NCI-H2171 (cell line): Measurements from ENCODE around the gene ZNF692.
A peak's percentile ranks its signal among the peaks of the same experiment; 100 is the strongest.
"Not testable (repeated sequence)": the region's sequence is repeated elsewhere in the genome, so short reads cannot be mapped to it uniquely, and the experiment has no call there.

Experiments
- DNase-seq: peaks from one replicate; lab custom pipeline; 2025; lab: John Stamatoyannopoulos, UW

ZNF692 gene

GRCh38 chr1:248848602-248849001 lies 10.3 kb downstream of the ZNF692 start:
- DNase-seq, result no peak

GRCh38 chr1:248847956-248848561 lies 10.8 kb downstream of the ZNF692 start:
- DNase-seq, result no peak

DNA sequence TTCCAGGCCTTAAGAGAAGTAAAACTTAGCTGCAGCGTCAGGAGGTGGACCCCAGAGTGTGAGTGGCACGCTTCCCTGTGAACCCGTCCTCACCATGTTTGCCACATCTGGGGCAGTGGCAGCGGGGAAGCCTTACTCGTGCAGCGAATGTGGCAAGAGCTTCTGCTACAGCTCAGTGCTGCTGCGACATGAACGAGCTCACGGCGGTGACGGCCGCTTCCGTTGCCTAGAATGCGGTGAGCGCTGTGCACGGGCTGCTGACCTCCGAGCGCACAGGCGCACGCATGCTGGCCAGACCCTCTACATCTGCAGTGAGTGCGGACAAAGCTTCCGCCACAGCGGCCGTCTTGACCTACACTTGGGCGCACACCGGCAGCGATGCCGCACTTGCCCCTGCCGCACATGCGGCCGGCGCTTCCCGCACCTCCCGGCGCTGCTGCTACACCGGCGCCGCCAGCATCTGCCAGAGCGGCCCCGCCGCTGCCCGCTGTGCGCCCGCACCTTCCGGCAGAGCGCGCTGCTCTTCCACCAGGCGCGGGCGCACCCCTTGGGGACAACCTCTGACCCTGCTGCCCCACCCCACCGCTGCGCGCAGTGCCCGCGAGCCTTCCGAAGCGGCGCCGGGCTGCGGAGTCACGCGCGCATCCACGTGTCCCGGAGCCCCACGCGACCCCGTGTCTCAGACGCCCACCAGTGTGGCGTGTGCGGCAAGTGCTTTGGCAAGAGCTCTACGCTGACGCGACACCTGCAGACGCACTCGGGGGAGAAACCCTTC lies 11.5 kb downstream of the ZNF692 start:
- DNase-seq, result no peak

DNA sequence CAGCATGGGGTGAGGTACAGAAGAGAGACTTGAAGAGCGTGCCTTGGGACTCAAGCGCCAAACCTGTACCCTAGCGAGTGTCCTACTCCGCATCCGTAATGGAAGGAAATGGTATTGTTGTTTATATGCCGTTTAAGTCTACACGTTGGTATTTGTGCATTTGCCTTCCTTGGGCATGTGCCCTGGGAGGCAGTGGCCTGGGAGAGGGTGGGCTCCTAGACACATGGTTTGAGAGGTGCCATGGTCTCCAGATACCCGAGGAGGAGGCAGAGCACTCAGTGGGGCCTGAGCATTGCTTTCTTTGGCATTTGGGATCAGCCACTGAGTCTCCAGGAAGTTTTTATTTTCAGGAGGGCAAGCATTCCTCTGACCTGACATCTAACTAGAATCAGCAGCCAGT lies 14.4 kb downstream of the ZNF692 start:
- DNase-seq, result no peak

DNA sequence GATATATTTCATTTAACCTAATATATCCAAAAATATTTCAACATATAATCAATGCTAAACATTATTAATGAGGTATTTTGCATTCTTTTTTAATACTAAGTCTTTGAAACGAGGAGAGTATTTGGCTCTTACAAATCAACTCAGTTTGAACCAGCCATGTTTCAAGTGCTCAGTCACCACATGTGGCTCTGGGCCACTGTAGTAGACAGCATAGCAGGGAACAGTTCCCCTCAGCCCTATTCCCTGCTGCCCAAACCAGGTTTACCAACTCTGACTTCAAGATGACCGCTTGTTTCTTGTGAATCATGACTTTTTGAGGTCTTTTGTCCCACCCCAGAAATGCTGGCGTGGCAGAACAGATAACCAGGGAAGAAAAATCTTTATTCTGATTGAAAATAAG lies 15.2 kb downstream of the ZNF692 start:
- DNase-seq, result no peak

DNA sequence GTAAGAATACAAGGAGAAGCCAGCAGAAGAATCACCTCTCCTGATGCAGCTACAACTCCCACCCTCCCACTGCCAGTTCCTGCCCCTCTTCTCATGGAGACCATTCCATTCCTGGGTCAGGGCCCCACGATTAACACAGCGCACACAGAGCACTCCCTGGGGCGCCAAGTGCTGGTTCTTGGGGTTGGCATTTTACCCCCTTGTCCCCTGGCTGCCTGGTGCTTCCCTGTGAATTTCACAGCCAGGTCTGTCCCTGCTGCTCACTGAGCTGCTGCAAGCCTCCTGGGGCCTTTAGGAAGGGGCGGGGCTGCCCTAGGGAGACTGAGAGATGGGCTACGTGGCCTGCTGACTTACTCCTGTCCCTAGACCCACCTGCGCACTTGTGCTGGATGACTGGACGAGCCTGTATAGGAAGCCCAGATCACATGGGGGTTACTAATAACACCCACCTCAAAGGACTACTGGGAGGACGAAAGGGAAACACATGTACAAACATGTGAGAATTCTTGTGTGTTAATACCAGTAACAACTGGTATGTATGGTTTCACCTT lies 16.0 kb downstream of the ZNF692 start:
- DNase-seq, result no peak

DNA sequence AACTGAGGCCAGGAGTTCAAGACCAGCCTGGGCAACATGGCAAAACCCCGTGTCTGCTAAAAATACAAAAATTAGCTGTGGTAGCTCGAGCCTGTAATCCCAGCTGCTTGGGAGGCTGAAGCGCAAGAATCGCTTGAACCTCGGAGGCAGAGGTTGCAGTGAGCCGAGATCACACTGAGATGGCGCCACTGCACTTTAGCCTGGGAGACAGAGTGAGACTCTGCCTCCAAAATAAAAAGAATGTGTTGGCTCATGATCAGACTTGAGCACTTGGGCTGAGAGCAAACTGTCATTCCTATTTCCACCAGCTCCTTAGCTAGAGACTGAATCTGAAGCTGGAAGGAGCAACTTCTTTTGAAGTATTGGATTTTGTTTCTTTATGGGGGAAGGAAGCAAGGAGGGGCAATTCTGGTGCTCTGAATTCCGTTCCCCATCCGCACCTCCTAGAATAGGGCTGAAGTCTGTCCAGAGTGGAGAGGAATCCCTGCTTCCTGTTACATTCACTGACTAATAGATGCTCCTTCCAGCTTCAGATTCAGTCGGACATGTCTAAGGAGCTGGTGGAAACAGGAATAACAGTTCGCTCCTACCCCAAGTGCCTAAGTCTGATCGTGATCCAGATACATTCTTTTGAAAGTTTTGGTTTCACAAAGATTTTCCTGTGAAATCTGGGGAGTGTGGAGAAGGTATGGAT lies 17.0 kb downstream of the ZNF692 start:
- DNase-seq, result no peak

DNA sequence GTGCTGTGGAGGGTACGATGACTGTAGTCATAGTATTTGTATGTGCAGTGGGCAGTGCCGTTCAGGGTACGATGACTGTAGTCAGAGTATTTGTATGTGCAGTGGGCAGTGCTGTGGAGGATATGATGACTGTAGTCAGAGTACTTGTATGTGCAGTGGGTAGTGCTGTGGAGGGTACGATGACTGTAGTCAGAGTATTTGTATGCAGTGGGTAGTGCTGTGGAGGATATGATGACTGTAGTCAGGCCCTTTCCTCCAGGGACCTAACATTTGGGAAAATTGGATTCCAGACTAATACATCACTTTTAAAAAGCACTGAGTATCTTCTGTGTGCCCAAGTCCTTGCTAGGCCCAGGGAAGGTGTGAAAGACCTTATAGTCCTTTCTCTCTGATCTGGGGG lies 17.9 kb downstream of the ZNF692 start:
- no peak for DNase-seq

DNA sequence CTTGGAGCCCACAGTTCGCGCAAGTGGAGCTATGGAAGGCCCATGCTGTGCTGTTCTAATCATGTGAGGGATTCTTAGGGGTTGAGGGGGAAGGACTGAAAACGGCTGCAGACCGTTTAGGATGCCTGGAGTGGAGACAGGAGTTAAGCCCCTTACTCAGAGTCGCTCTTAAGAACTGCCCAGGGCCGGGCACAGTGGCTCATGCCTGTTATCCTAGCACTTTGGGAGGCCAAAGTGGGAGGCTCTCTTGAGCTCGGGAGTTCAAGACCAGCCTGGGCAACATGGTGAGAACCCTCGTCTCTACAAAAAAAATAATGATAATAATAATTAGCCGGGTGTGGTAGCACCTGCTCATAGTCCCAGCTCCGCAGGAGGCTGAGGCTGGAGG lies 19.7 kb downstream of the ZNF692 start:
- DNase-seq, result no peak

- peak; percentile 78 for DNase-seq
Observed at GRCh38 chr1:248838357-248839167, 20.3 kb downstream of the ZNF692 start.

- peak; percentile 94 for DNase-seq
Observed at GRCh38 chr1:248837781-248838356, 21.0 kb downstream of the ZNF692 start, which contains the start of gene ZNF672. TSS of gene ZNF672 (plus strand) at chr1:248838224. CDS start at chr1:248847275, 9,051 bp downstream.

DNA sequence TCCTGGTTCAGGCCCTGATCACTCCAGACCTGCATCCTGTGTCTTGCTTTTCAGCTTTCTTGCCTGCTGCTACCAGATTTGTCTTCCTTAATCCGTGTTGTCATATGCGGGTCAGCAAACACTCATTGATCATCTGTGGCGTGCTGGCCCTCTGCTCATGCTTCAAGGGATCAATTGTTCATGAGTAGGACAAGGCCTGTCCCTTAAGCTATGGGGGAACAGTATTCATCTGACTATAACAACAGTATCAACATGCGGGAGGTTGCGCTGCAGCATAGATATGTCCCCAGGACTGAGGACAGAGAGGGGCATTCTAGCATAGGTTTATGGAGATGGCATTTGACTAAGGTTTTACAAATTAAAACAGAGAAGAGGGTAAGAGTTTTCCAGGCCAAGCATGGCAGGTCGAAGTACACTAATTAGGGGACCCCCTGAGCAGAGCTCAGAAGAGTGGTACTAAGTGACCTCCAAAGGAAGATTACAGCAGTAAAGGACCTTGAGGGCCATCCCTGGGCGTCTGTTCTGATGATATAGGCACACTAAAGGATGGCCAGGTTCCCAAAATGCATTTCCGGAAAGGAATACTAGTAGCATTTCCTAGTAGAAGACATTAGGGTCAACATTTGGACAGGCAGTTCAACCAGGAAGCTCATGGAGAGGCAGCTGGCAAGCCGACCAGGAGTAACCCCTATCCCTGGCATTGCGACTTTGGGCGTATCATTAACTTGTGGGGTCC lies 21.7 kb downstream of the ZNF692 start:
- no peak for DNase-seq

- DNase-seq, result no peak
Observed at GRCh38 chr1:248834343-248834940, 24.4 kb downstream of the ZNF692 start.

DNA sequence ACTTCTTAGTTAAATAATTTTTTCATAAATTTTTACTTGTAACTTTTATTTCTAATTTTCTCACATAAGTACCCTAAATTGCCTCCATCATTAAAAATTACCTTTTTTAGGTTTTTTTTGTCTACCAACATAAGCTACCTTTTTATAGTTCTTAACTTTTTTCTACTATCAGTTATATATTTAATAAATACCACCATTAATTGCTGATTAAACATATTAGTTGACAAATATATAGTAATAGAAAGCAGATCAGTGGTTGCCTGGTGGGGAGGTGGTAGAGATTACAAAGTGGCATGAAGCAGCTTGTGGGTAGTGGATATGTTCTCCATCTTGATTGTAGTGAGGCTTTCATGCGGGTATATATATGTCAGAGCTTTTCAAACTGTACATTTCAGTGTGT lies 27.0 kb downstream of the ZNF692 start:
- no peak for DNase-seq

DNA sequence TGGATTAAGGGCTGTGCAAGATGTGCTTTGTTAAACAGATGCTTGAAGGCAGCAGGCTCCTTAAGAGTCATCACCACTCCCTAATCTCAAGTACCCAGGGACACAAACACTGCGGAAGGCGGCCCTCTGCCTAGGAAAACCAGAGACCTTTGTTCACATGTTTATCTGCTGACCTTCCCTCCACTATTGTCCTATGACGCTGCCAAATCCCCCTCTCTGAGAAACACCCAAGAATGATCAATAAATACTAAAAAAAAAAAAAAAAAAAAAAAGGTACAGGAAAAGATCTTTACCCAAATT lies 28.2 kb downstream of the ZNF692 start:
- not testable (repeated sequence) for DNase-seq

DNA sequence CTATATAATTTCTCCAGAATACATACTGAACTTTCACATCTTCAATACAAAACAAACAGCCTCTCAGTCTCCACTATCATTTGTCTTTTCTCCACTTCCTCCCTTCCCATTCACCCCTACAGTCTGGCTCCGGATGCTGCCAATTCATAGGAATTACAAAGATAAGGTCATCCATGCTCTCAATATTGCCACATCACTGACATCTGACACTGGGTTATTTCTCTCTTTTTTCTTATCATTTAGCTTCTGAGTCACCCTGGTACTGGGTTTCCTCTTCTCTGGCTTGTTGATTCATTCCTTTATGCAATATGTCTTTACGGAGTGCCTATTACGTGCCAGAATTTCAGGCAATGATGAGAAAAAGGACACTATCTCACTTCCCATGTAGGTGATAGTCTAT lies 30.0 kb downstream of the ZNF692 start:
- DNase-seq, result no peak

- peak; percentile 93 for DNase-seq
Observed at GRCh38 chr1:248825909-248826760, 32.8 kb downstream of the ZNF692 start, which contains the start of gene SH3BP5L. TSS of gene SH3BP5L (minus strand) at chr1:248825915. CDS start at chr1:248824935, 980 bp downstream.

DNA sequence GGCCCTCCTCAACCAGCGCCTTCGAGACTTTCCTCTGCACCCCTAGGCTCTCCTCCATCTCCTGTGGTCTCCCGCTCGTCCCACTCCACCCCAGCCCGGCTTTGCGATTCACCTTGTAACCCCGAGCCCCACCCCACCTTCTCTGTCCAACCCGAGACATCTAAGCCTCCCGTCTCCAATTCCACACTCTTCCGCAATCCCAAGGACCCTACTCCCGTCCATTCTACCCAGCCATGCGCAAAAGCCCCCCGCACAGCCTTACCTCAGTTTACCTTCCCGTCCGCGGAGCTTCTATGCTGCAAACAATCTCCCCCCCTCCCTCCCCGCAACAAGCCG lies 33.3 kb downstream of the ZNF692 start:
- no peak for DNase-seq

DNA sequence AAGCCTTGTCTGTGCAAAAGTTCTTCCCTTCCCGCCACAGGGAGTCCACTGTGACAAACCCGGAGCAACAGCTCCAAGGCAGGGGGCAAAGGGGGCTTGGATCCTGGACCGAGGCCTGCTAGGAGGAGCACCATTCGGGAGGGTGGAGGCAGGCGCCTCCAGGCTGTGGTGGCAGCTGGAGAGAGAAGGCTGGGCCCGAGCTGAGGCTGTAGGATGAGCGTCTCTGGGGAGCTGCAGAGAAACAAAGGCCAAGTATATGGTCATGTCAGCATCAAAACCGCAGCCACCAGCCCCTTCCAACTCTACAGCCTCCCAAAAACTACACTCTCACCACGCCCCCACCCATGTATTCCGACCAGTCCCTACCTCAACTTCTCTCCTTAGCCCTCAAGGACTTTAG lies 33.7 kb downstream of the ZNF692 start:
- no peak for DNase-seq

GRCh38 chr1:248824701-248825100 lies 34.2 kb downstream of the ZNF692 start:
- DNase-seq, result no peak
